Astrocyte (in vitro differentiated cells and primary cell): ENCODE data around the gene TRIB2.

Source experiments
- CTCF ChIP-seq: IDR thresholded peaks from 2 replicates; pipeline ENCODE4 v1.5.1; 2011; ENCODE audit warnings: low read depth, mild to moderate bottlenecking, inconsistent platforms, low read length, moderate library complexity; ENCODE audit not compliant: insufficient read depth
- EZH2 ChIP-seq: IDR thresholded peaks from 2 replicates; pipeline ENCODE4 v1.6.1; 2012; ENCODE audit warnings: mild to moderate bottlenecking, low read length, inconsistent platforms; ENCODE audit not compliant: insufficient read depth

DNA sequence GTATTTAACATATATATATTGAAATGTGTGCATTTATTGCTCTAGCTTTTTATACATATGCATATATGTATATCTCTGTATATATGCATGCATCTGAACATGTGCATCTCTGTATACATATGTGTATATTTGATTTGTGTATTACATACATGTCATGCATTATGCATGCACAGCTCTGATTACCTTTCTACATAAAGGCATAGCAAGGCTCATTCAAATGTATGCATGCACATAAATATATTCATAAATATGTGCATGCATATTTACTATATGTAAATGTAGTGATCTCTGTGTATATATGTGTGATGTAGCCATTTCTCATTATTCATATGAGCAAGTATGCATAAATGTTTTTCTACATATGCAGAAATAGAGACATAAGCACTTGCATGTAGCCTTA is 64.6 kb downstream of the TRIB2 start:
- TF ChIP-seq EZH2 (no peak), CTCF (no peak)
